ENCODE measurements around the gene NRG2. TPM values are rescaled to one million over a fixed set of nuclear protein-coding genes. Genes with fewer than 3 reads are reported as not detected.
A peak's percentile ranks its signal among the peaks of the same experiment; 100 is the strongest.

The NRG2 gene
- total and polyA plus RNA-seq, 7 donors: 0.42 to 19.6 (median 3.5) TPM

DNA sequence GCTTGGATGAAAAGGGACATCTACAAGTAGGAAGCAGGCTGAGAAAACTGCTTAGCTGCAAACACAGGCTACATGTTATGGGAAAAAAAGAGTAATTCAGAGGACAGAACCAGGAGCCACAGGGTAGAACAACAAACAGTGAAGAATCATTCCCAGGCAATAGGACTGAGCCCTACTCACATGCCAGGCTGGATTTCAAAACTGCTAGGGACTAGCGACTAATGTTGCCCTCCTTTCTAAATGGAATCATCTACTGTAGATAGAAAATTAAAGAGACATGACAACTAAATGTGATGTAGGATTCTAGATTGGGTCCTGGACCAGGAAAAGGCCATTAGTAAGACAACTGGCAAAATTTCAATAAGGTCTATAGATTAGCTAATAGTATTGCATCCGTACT is 15.3 kb downstream of the NRG2 start:
- H3K27me3 ChIP-seq (ENCODE audit: insufficient read depth in 3 of 3, low read length in 2 of 3): no peaks in the 10 kb centered on the region
- no peaks in the 10 kb centered on the region for H3K9me3 ChIP-seq
- H3K4me3 ChIP-seq: no peak overlapping the region
- intact Hi-C loops (cut with DNase I): no loop called here
- peak in 2 of 4 donors; percentile 57 to 66 for ATAC-seq
- WGBS, 3 donors: 71 to 98% (median 75%) methylated on average over 2 of the region's 2 CpGs
- H3K4me1 ChIP-seq: peaks cover 44% of the 10 kb centered on the region
- DNase-seq: no peak
- no peak overlapping the region for H3K27ac ChIP-seq
- no peaks in the 10 kb centered on the region for H3K36me3 ChIP-seq (ENCODE audit: insufficient read depth in 1 of 2, low read depth in 1 of 2)
- TF ChIP-seq, protein P1, sequence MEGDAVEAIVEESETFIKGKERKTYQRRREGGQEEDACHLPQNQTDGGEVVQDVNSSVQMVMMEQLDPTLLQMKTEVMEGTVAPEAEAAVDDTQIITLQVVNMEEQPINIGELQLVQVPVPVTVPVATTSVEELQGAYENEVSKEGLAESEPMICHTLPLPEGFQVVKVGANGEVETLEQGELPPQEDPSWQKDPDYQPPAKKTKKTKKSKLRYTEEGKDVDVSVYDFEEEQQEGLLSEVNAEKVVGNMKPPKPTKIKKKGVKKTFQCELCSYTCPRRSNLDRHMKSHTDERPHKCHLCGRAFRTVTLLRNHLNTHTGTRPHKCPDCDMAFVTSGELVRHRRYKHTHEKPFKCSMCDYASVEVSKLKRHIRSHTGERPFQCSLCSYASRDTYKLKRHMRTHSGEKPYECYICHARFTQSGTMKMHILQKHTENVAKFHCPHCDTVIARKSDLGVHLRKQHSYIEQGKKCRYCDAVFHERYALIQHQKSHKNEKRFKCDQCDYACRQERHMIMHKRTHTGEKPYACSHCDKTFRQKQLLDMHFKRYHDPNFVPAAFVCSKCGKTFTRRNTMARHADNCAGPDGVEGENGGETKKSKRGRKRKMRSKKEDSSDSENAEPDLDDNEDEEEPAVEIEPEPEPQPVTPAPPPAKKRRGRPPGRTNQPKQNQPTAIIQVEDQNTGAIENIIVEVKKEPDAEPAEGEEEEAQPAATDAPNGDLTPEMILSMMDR (IDR thresholded peaks at IDR 0.05): no peak

DNA sequence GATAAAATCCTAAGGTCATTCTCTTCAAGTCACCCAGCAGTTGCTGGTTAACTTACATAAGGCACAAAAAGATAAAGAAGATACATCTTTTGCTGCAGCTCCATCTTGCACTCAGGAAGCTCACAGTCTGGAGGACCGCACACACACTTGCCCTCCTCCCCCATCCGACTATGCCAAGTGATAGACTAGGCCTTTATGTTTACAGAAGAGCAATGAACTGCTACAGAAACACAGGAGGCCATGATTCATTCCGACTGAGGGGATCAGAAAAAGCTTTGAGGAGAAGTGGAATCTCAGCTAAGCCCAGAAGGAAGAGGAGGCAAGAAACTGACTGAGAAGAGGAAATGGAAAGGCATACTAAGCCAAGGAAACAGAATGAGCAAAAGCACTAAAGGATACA is 17.4 kb downstream of the NRG2 start:
- no peak for ATAC-seq
- Histone ChIP-seq H3K4me3 (no peak overlapping the region), H3K4me1 (peaks cover 63% of the 10 kb centered on the region), H3K36me3 (ENCODE audit: insufficient read depth in 1 of 2, low read depth in 1 of 2) (no peaks in the 10 kb centered on the region), H3K27me3 (ENCODE audit: insufficient read depth in 3 of 3, low read length in 2 of 3) (no peaks in the 10 kb centered on the region), H3K27ac (peak overlapping the region; percentile 18), H3K9me3 (no peaks in the 10 kb centered on the region)
- intact Hi-C loops (cut with DNase I): no loop called here
- DNase-seq: no peak
- 83 to 88% (median 86%) methylated on average over 3 of the region's 3 CpGs for WGBS, 3 donors
- TF ChIP-seq, protein P1 (IDR thresholded peaks at IDR 0.05): no peak

DNA sequence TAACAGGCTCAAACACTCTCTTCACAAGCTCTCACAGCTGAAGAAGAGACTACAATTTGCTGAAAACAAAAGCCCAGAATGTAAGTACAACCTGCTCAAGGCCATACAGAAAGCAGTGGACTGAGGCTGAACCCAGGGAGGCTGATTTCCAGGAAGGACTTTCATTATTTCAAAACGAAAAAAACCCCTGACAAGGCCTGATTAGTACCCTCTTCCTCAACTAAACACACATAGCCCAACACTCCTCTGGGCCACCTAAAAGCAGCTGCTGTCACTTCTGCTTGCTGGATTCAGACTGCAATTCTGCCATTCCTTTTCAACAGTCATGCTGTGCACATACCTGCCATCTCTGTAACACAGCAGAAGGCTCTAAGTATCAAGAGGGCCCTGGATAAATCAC is 18.2 kb downstream of the NRG2 start:
- no peak for DNase-seq
- intact Hi-C loops (cut with DNase I): loop anchor here in 1 of 2 donors (5.0 kb wide), 1 partner anchor 1152 kb away; the partner anchor contains the start of gene PCDHB8
- WGBS, 3 donors: 50 to 75% (median 53%) methylated on average over 1 of the region's 1 CpG
- peaks cover 63% of the 10 kb centered on the region for H3K4me1 ChIP-seq
- peak overlapping the region; percentile 25 for H3K27ac ChIP-seq
- H3K27me3 ChIP-seq (ENCODE audit: insufficient read depth in 3 of 3, low read length in 2 of 3): no peaks in the 10 kb centered on the region
- H3K9me3 ChIP-seq: no peaks in the 10 kb centered on the region
- no peak for ATAC-seq
- TF ChIP-seq, protein P1 (IDR thresholded peaks at IDR 0.05): no peak
- H3K4me3 ChIP-seq: no peak overlapping the region
- no peaks in the 10 kb centered on the region for H3K36me3 ChIP-seq (ENCODE audit: insufficient read depth in 1 of 2, low read depth in 1 of 2)

DNA sequence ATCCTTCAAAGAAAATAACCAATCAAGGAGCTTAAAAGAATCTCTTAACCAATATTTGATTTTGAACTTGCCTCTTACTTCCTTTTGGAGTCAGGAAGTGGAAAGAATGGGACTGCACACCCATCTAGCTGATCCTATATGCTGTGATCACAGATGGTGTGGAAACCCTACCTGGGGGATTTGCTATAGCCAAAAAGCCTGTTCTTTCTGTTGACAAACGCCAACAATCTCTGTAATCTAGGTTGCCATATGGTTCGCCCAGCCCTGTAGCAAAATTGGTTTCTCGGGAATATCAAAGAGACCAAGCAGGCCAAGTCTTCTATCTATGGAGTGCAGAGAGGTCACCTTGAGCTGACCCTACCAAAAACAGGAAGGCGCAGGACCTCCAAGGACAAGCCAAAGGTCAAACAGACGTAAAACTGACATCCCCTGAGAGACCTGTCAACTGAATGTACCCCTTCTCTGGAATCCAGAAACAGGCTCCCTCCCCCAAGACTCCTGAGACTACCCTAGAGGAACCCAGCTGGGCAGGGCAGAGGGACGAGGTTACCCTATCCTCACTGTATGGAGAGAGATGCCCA is 19.4 kb downstream of the NRG2 start:
- Histone ChIP-seq H3K36me3 (ENCODE audit: insufficient read depth in 1 of 2, low read depth in 1 of 2) (no peaks in the 10 kb centered on the region), H3K27me3 (ENCODE audit: insufficient read depth in 3 of 3, low read length in 2 of 3) (no peaks in the 10 kb centered on the region), H3K4me1 (peaks cover 65% of the 10 kb centered on the region), H3K4me3 (no peak overlapping the region), H3K27ac (no peak overlapping the region), H3K9me3 (no peaks in the 10 kb centered on the region)
- TF ChIP-seq, protein P1 (IDR thresholded peaks at IDR 0.05): no peak
- intact Hi-C loops (cut with DNase I): loop anchor here in 1 of 2 donors (5.0 kb wide), 1 partner anchor 1154 kb away; the partner anchor contains the start of gene PCDHB8
- WGBS, 3 donors: 91 to 93% (median 91%) methylated on average over 6 of the region's 6 CpGs
- DNase-seq (no peak), ATAC-seq (no peak)

Measured in psoas muscle (tissue), 8 donors.